Spleen (tissue), 7 donors: ENCODE measurements around the gene QPCT.

Experiments
- POLR2AphosphoS5 ChIP-seq, 3 donors: sonication (generic); formaldehyde crosslinking; IDR thresholded peaks; one replicate each; pipeline ENCODE4 v1.5.1; 2017; ENCODE audit warnings: antibody characterized with exemption in 3 of 3
- TF ChIP-seq, protein P1 (sequence below), 11 experiments: fragments of 200-600 bp in 7 of 11; fragments of 450-650 bp in 4 of 11; sonication (generic) in 4 of 11; IDR thresholded peaks in 8 of 11; conservative IDR thresholded peaks in 3 of 11; 1 replicate in 7 of 11; 2 replicates in 4 of 11; pipeline versions ENCODE4 v1.4.0 to v1.8.0; 2016 to 2021; ENCODE audit warnings: antibody characterized with exemption in 11 of 11, inconsistent platforms in 4 of 11, mild to moderate bottlenecking in 1 of 11
- donor health status: DM: no; HTN: no; CAD: no; lungs with moderate emphysema.
- donor health status: DM: no; HTN: no; CAD: no.
- donor health status: DM: no; HTN: no; CAD: no.

DNA sequence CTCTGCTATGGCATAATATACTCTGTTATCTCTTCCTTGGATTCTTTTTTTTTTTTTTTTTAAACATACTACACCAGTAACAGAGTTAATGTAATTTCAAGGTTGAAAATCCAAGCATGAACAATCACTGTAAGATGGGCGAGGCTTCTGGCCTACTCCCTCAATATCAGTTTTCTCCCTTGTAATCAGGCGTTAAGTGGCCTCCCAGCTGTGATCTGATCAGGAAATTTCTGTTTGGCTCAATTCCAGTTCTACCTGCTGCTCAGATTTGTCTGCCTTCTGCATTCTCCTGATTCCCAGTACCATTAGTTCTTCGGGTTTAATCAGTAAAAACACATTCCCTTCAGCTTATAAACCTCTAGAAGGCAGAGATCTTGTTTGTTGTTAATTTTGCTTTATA, 38.4 kb upstream of the QPCT start:
- TF ChIP-seq POLR2AphosphoS5 (IDR thresholded peaks at IDR 0.05) = no peak
- TF ChIP-seq, protein P1, sequence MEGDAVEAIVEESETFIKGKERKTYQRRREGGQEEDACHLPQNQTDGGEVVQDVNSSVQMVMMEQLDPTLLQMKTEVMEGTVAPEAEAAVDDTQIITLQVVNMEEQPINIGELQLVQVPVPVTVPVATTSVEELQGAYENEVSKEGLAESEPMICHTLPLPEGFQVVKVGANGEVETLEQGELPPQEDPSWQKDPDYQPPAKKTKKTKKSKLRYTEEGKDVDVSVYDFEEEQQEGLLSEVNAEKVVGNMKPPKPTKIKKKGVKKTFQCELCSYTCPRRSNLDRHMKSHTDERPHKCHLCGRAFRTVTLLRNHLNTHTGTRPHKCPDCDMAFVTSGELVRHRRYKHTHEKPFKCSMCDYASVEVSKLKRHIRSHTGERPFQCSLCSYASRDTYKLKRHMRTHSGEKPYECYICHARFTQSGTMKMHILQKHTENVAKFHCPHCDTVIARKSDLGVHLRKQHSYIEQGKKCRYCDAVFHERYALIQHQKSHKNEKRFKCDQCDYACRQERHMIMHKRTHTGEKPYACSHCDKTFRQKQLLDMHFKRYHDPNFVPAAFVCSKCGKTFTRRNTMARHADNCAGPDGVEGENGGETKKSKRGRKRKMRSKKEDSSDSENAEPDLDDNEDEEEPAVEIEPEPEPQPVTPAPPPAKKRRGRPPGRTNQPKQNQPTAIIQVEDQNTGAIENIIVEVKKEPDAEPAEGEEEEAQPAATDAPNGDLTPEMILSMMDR (IDR thresholded peaks at IDR 0.05 in 8 of 11, conservative IDR thresholded peaks at IDR 0.05 in 3 of 11) = no peak
